ENCODE data around the gene SAMD15.

The SAMD15 gene

DNA sequence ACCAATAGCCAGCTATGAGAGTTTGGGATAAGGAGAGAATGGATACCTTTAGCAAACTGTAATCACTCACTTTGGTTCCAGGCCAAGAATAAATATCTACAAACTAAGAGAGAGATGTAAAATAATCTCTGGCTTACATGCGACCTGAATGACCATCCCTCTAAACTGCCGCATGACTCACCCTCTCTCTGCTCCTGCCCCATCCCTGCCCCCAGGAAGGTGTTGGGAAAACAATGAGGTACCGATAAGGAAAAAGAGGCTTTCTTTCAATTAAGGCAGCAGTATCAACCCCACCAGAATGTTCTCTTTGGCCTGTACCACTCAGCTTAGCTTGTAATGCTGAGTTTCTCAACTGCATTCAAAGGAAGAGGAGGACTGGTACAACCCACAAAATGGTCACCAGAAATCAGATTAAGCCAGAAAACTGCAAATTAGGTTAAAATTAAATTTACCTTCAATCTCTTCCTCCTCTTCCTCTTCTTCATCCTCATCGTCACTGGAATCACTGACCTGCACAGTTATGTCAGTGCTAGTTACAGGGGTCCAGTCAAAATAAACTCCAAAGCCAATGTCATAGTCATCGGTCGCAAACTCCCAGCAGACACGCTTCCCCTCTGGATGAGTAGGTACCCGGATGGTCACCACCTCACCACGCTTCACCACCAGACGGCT lies 34.3 kb upstream of the SAMD15 start:
- no peak overlapping the region for H3K4me2 ChIP-seq (ENCODE audit: low read length, poor library complexity, severe bottlenecking)
- H3K27ac ChIP-seq (ENCODE audit: low read length, poor library complexity, severe bottlenecking) = no peak overlapping the region
- no peak overlapping the region for H3K14ac ChIP-seq (ENCODE audit: low read length in 2 of 2)
- no peak overlapping the region for H3K9ac ChIP-seq (ENCODE audit: low read length)
- no peak overlapping the region for H2BK5ac ChIP-seq (ENCODE audit: low read depth, low read length, poor library complexity, severe bottlenecking)
- no peak overlapping the region for H2BK12ac ChIP-seq (ENCODE audit: low read length in 2 of 2)
- H2AFZ ChIP-seq (ENCODE audit: low read depth, low read length) = no peak overlapping the region
- H2BK120ac ChIP-seq (ENCODE audit: low read depth, low read length) = no peak overlapping the region
- peaks cover 7% of the 10 kb centered on the region for H3K79me1 ChIP-seq (replicated peaks; ENCODE audit: low read length, poor library complexity, severe bottlenecking)
- H2BK15ac ChIP-seq (ENCODE audit: low read depth, poor library complexity, severe bottlenecking) = no peak overlapping the region
- no peaks in the 10 kb centered on the region for H3K9me3 ChIP-seq (ENCODE audit: control insufficient read depth, low read length)
- no peak overlapping the region for H4K91ac ChIP-seq (ENCODE audit: low read length)
- DNase-seq = no peak
- no peak overlapping the region for H3K4me3 ChIP-seq (ENCODE audit: insufficient read depth in 1 of 2, low read depth in 1 of 2, low read length in 2 of 2)
- no peaks in the 10 kb centered on the region for H3K27me3 ChIP-seq (ENCODE audit: control insufficient read depth in 1 of 2, insufficient read depth in 1 of 2, low read length in 2 of 2)
- H3K23ac ChIP-seq (ENCODE audit: low read length in 2 of 2) = no peak overlapping the region
- 93% methylated on average over 9 of the region's 10 CpGs for WGBS
- H3K4ac ChIP-seq (ENCODE audit: low read depth in 1 of 2, low read length in 2 of 2) = no peak overlapping the region
- no peak overlapping the region for H2AK5ac ChIP-seq (ENCODE audit: low read length, severe bottlenecking)
- peaks cover 12 to 47% of the 10 kb centered on the region in 2 experiments for H3K36me3 ChIP-seq (ENCODE audit: control insufficient read depth in 1 of 2, insufficient read depth in 2 of 2, low read depth in 1 of 2, low read length in 2 of 2)
- no peak overlapping the region for H4K8ac ChIP-seq (ENCODE audit: low read length)
- H3K4me1 ChIP-seq (ENCODE audit: control insufficient read depth, insufficient read depth, low read depth, low read length) = peaks cover 1% of the 10 kb centered on the region
- H3K18ac ChIP-seq (ENCODE audit: low read depth in 1 of 2, low read length in 2 of 2) = no peak overlapping the region

DNA sequence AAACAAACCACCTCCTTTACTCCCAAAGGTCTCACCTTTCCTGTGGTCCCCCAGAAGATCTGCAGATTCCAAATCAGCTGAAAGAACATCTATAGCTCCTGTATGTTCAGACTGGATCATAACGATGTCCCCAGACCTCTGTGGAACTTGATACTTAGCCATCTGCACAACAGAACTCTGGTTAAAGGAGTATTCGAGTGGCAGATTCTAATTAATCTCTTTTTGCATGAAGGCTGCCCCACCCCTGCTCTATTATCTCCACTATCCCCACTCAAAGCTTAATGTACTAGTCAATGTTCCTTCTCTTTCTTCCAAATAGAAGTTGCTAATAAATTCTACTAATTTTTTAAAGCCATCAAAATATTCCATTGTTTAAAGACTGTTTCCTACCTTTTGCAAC lies 33.5 kb upstream of the SAMD15 start:
- no peak overlapping the region for H3K23ac ChIP-seq (ENCODE audit: low read length in 2 of 2)
- no peak overlapping the region for H2AFZ ChIP-seq (ENCODE audit: low read depth, low read length)
- no peak overlapping the region for H3K9ac ChIP-seq (ENCODE audit: low read length)
- H2BK12ac ChIP-seq (ENCODE audit: low read length in 2 of 2) = no peak overlapping the region
- H3K4me2 ChIP-seq (ENCODE audit: low read length, poor library complexity, severe bottlenecking) = no peak overlapping the region
- H3K9me3 ChIP-seq (ENCODE audit: control insufficient read depth, low read length) = no peaks in the 10 kb centered on the region
- no peak overlapping the region for H2BK5ac ChIP-seq (ENCODE audit: low read depth, low read length, poor library complexity, severe bottlenecking)
- H3K4ac ChIP-seq (ENCODE audit: low read depth in 1 of 2, low read length in 2 of 2) = no peak overlapping the region
- H4K8ac ChIP-seq (ENCODE audit: low read length) = no peak overlapping the region
- H3K4me3 ChIP-seq (ENCODE audit: insufficient read depth in 1 of 2, low read depth in 1 of 2, low read length in 2 of 2) = no peak overlapping the region
- H4K91ac ChIP-seq (ENCODE audit: low read length) = no peak overlapping the region
- WGBS = 93% methylated on average over 2 of the region's 2 CpGs
- no peak overlapping the region for H2BK120ac ChIP-seq (ENCODE audit: low read depth, low read length)
- no peak for DNase-seq
- no peaks in the 10 kb centered on the region for H3K27me3 ChIP-seq (ENCODE audit: control insufficient read depth in 1 of 2, insufficient read depth in 1 of 2, low read length in 2 of 2)
- H3K4me1 ChIP-seq (ENCODE audit: control insufficient read depth, insufficient read depth, low read depth, low read length) = peaks cover 1% of the 10 kb centered on the region
- H3K14ac ChIP-seq (ENCODE audit: low read length in 2 of 2) = no peak overlapping the region
- H2AK5ac ChIP-seq (ENCODE audit: low read length, severe bottlenecking) = no peak overlapping the region
- peaks cover 7% of the 10 kb centered on the region for H3K79me1 ChIP-seq (replicated peaks; ENCODE audit: low read length, poor library complexity, severe bottlenecking)
- H3K18ac ChIP-seq (ENCODE audit: low read depth in 1 of 2, low read length in 2 of 2) = no peak overlapping the region
- H3K27ac ChIP-seq (ENCODE audit: low read length, poor library complexity, severe bottlenecking) = no peak overlapping the region
- peaks cover 12 to 47% of the 10 kb centered on the region in 2 experiments for H3K36me3 ChIP-seq (ENCODE audit: control insufficient read depth in 1 of 2, insufficient read depth in 2 of 2, low read depth in 1 of 2, low read length in 2 of 2)
- H2BK15ac ChIP-seq (ENCODE audit: low read depth, poor library complexity, severe bottlenecking) = no peak overlapping the region

DNA sequence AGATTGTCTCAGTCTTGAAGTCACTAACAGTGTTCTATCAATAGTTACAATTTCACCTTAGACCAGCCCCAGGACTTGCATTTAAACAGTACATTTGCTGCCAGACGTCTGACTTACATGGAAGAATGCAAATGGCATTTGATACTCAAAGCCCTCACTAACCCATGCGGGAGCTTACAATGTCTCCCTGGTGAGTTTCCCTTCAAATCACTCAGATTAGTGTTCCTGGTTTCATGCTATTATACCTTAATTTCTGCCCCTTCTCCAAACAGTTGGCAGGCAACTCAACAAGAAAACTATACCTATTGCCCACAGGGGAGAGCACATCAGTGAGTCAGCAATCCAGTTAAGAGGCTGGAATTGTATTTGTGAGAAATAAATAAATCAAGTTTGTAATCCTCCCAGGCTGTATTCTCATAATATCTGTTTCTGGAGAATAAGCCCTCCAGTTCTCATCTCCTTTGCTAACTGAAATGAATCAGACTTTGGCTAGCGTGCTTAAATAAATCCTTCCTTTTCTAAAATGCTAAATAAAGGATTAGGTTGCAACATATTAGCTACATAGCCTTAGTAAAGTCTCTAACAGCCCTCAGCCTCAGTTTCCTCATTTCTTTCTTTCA lies 32.7 kb upstream of the SAMD15 start:
- Histone ChIP-seq H3K4me1 (ENCODE audit: control insufficient read depth, insufficient read depth, low read depth, low read length) (peaks cover 1% of the 10 kb centered on the region), H3K23ac (ENCODE audit: low read length in 2 of 2) (no peak overlapping the region), H4K91ac (ENCODE audit: low read length) (no peak overlapping the region), H3K18ac (ENCODE audit: low read depth in 1 of 2, low read length in 2 of 2) (no peak overlapping the region), H2BK12ac (ENCODE audit: low read length in 2 of 2) (no peak overlapping the region), H3K4me3 (ENCODE audit: insufficient read depth in 1 of 2, low read depth in 1 of 2, low read length in 2 of 2) (no peak overlapping the region), H3K9ac (ENCODE audit: low read length) (no peak overlapping the region), H4K8ac (ENCODE audit: low read length) (no peak overlapping the region), H2BK5ac (ENCODE audit: low read depth, low read length, poor library complexity, severe bottlenecking) (no peak overlapping the region), H2AK5ac (ENCODE audit: low read length, severe bottlenecking) (no peak overlapping the region), H2BK15ac (ENCODE audit: low read depth, poor library complexity, severe bottlenecking) (no peak overlapping the region), H3K27me3 (ENCODE audit: control insufficient read depth in 1 of 2, insufficient read depth in 1 of 2, low read length in 2 of 2) (no peaks in the 10 kb centered on the region), H3K4me2 (ENCODE audit: low read length, poor library complexity, severe bottlenecking) (no peak overlapping the region), H2BK120ac (ENCODE audit: low read depth, low read length) (no peak overlapping the region), H2AFZ (ENCODE audit: low read depth, low read length) (no peak overlapping the region), H3K36me3 (ENCODE audit: control insufficient read depth in 1 of 2, insufficient read depth in 2 of 2, low read depth in 1 of 2, low read length in 2 of 2) (peaks cover 12 to 49% of the 10 kb centered on the region in 2 experiments), H3K9me3 (ENCODE audit: control insufficient read depth, low read length) (no peaks in the 10 kb centered on the region), H3K14ac (ENCODE audit: low read length in 2 of 2) (no peak overlapping the region), H3K79me1 (replicated peaks; ENCODE audit: low read length, poor library complexity, severe bottlenecking) (peaks cover 11% of the 10 kb centered on the region), H3K27ac (ENCODE audit: low read length, poor library complexity, severe bottlenecking) (no peak overlapping the region), H3K4ac (ENCODE audit: low read depth in 1 of 2, low read length in 2 of 2) (no peak overlapping the region)
- 83% methylated on average over 3 of the region's 3 CpGs for WGBS
- DNase-seq = no peak

DNA sequence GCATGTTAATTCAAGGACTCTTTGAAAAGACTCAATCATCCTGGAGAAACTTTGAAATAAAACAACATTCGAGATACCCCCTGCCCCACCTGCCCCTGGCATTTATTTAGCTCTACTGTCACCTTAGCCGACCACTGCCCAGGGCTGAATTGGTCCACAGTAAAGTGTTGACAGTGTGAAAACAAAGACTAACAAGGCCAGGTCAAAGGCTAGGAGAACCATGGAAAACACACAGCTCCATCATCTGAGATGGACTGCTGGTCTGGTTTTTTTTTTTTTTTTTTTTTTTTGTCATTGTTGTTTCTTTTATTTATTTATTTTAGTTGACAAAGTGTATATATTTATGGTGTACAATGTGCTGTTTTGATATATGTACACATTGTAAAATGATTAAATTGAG lies 30.7 kb upstream of the SAMD15 start:
- no peak overlapping the region for H3K14ac ChIP-seq (ENCODE audit: low read length in 2 of 2)
- H4K8ac ChIP-seq (ENCODE audit: low read length) = no peak overlapping the region
- H2BK12ac ChIP-seq (ENCODE audit: low read length in 2 of 2) = no peak overlapping the region
- H4K91ac ChIP-seq (ENCODE audit: low read length) = no peak overlapping the region
- no peak overlapping the region for H3K4me2 ChIP-seq (ENCODE audit: low read length, poor library complexity, severe bottlenecking)
- no peaks in the 10 kb centered on the region for H3K4me1 ChIP-seq (ENCODE audit: control insufficient read depth, insufficient read depth, low read depth, low read length)
- H3K27ac ChIP-seq (ENCODE audit: low read length, poor library complexity, severe bottlenecking) = no peak overlapping the region
- H3K9ac ChIP-seq (ENCODE audit: low read length) = no peak overlapping the region
- no peak overlapping the region for H2BK15ac ChIP-seq (ENCODE audit: low read depth, poor library complexity, severe bottlenecking)
- H2AFZ ChIP-seq (ENCODE audit: low read depth, low read length) = no peak overlapping the region
- DNase-seq = no peak
- H2BK120ac ChIP-seq (ENCODE audit: low read depth, low read length) = no peak overlapping the region
- 75% methylated on average over 2 of the region's 2 CpGs for whole genome bisulfite sequencing
- H2BK5ac ChIP-seq (ENCODE audit: low read depth, low read length, poor library complexity, severe bottlenecking) = no peak overlapping the region
- no peak overlapping the region for H3K23ac ChIP-seq (ENCODE audit: low read length in 2 of 2)
- H3K79me1 ChIP-seq (replicated peaks; ENCODE audit: low read length, poor library complexity, severe bottlenecking) = peaks cover 9% of the 10 kb centered on the region
- no peak overlapping the region for H3K4ac ChIP-seq (ENCODE audit: low read depth in 1 of 2, low read length in 2 of 2)
- no peak overlapping the region for H3K4me3 ChIP-seq (ENCODE audit: insufficient read depth in 1 of 2, low read depth in 1 of 2, low read length in 2 of 2)
- no peak overlapping the region for H3K18ac ChIP-seq (ENCODE audit: low read depth in 1 of 2, low read length in 2 of 2)
- no peaks in the 10 kb centered on the region for H3K27me3 ChIP-seq (ENCODE audit: control insufficient read depth in 1 of 2, insufficient read depth in 1 of 2, low read length in 2 of 2)
- H2AK5ac ChIP-seq (ENCODE audit: low read length, severe bottlenecking) = no peak overlapping the region
- H3K9me3 ChIP-seq (ENCODE audit: control insufficient read depth, low read length) = no peaks in the 10 kb centered on the region
- H3K36me3 ChIP-seq (ENCODE audit: control insufficient read depth in 1 of 2, insufficient read depth in 2 of 2, low read depth in 1 of 2, low read length in 2 of 2) = peaks cover 4 to 46% of the 10 kb centered on the region in 2 experiments

All from mesenchymal stem cell (in vitro differentiated cells and primary cell).